T-helper 1 cell (primary cell): Measurements from ENCODE around the gene HPX.
A peak's percentile ranks its signal among the peaks of the same experiment; 100 is the strongest.
"Not testable (repeated sequence)": the region's sequence is repeated elsewhere in the genome, so short reads cannot be mapped to it uniquely, and the experiment has no call there.

ENCODE experiments used
- DNase-seq, 5 donors: peaks; one replicate each; pipeline ENCODE4 v3.0.0-alpha.2; 2012 to 2020

The HPX gene

GRCh38 chr11:6414874-6415328 lies 25.9 kb downstream of the HPX start:
- peak in 1 of 5 donors; percentile 45 for DNase-seq

GRCh38 chr11:6413791-6414201 lies 27.0 kb downstream of the HPX start:
- DNase-seq, result peak in 4 of 5 donors; percentile 46 to 65 (median 55)

- no peak for DNase-seq
These were observed 29.2 kb downstream of the HPX start for GRCh38 chr11:6411594-6412031.

- no peak for DNase-seq
These were observed 29.9 kb downstream of the HPX start for GRCh38 chr11:6410695-6411430.

- DNase-seq, result no peak
These were observed 34.4 kb downstream of the HPX start for GRCh38 chr11:6406370-6406769.

GRCh38 chr11:6405846-6406245 lies 34.9 kb downstream of the HPX start:
- DNase-seq, result no peak

GRCh38 chr11:6405052-6405667 lies 35.6 kb downstream of the HPX start:
- no peak for DNase-seq

GRCh38 chr11:6404342-6405051 lies 36.3 kb downstream of the HPX start:
- peak in 1 of 5 donors; percentile 22 for DNase-seq

- DNase-seq, result no peak
These were observed 37.2 kb downstream of the HPX start for GRCh38 chr11:6403539-6403938.

GRCh38 chr11:6402561-6402981 lies 38.2 kb downstream of the HPX start:
- DNase-seq, result peak; percentile 42 to 91 (median 63)

- peak in 1 of 5 donors; percentile 47 for DNase-seq
These were observed 38.7 kb downstream of the HPX start for GRCh38 chr11:6402061-6402470.

- DNase-seq, result no peak
These were observed 39.3 kb downstream of the HPX start for GRCh38 chr11:6401464-6401863.

GRCh38 chr11:6400431-6401345 lies 40.1 kb downstream of the HPX start:
- no peak for DNase-seq

- no peak for DNase-seq
These were observed 43.2 kb downstream of the HPX start for GRCh38 chr11:6397636-6398035.

GRCh38 chr11:6397156-6397555 lies 43.6 kb downstream of the HPX start:
- no peak for DNase-seq

GRCh38 chr11:6395470-6396060 lies 45.2 kb downstream of the HPX start:
- DNase-seq, result no peak

GRCh38 chr11:6393989-6394670 lies 46.7 kb downstream of the HPX start:
- no peak for DNase-seq

GRCh38 chr11:6392251-6392650 lies 48.5 kb downstream of the HPX start:
- not testable (repeated sequence) for DNase-seq

- no peak for DNase-seq
These were observed 49.2 kb downstream of the HPX start for GRCh38 chr11:6391537-6392134.

GRCh38 chr11:6390718-6391469 lies 49.9 kb downstream of the HPX start:
- no peak for DNase-seq
